GM12878 (cell line): ENCODE results near the gene POU3F4.

ENCODE experiments used
- POLR2A ChIP-seq: IDR thresholded peaks from 2 replicates; pipeline ENCODE4 v1.6.1; 2011; ENCODE audit warnings: low read depth, mild to moderate bottlenecking, low read length
- RAD21 ChIP-seq: IDR thresholded peaks from 2 replicates; pipeline ENCODE4 v1.6.1; 2011; ENCODE audit warnings: mild to moderate bottlenecking, low read depth, low read length, moderate library complexity; ENCODE audit not compliant: insufficient read depth
- TF ChIP-seq, protein P1 (sequence below), 3 experiments: IDR thresholded peaks in 2 of 3; conservative IDR thresholded peaks in 1 of 3; 2 replicates each; pipeline ENCODE4 v1.5.1; 2011; ENCODE audit warnings: low read depth in 3 of 3, low read length in 3 of 3, mild to moderate bottlenecking in 3 of 3, control low read depth in 2 of 3, moderate library complexity in 2 of 3, inconsistent platforms in 1 of 3, mixed read lengths in 1 of 3; ENCODE audit not compliant: control insufficient read depth in 2 of 3, insufficient read depth in 1 of 3; ENCODE audit errors: extremely low read depth in 1 of 3
- TF ChIP-seq, protein P2 (sequence below): IDR thresholded peaks from 2 replicates; pipeline ENCODE4 v1.6.1; 2012; ENCODE audit warnings: low read depth, low read length, improper control_type of control experiment

DNA sequence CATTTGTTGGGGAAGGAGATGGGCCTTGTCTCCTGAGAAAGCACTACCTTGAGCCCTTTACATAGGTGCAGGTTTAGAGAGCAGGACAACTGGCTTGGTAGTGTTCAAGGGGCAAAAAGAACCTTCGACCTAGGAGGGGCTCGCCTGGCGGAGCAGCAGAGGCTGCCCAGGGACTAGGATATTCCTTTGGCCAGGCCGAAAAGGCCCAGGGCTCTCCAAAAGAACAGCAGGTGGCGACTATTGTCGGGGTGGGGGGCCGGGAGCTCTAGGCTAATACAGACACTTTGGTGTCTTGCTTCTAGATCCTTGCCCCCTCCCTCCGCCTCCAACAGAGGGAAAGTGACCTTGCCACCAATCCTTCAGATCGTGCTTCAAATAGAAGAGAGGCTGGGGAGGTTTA is 7.1 kb upstream of the POU3F4 start:
- TF ChIP-seq, protein P1, sequence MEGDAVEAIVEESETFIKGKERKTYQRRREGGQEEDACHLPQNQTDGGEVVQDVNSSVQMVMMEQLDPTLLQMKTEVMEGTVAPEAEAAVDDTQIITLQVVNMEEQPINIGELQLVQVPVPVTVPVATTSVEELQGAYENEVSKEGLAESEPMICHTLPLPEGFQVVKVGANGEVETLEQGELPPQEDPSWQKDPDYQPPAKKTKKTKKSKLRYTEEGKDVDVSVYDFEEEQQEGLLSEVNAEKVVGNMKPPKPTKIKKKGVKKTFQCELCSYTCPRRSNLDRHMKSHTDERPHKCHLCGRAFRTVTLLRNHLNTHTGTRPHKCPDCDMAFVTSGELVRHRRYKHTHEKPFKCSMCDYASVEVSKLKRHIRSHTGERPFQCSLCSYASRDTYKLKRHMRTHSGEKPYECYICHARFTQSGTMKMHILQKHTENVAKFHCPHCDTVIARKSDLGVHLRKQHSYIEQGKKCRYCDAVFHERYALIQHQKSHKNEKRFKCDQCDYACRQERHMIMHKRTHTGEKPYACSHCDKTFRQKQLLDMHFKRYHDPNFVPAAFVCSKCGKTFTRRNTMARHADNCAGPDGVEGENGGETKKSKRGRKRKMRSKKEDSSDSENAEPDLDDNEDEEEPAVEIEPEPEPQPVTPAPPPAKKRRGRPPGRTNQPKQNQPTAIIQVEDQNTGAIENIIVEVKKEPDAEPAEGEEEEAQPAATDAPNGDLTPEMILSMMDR (IDR thresholded peaks at IDR 0.05 in 2 of 3, conservative IDR thresholded peaks at IDR 0.05 in 1 of 3; ENCODE audit: control insufficient read depth in 2 of 3, extremely low read depth in 1 of 3, insufficient read depth in 1 of 3, low read depth in 3 of 3, low read length in 3 of 3): no peak
- TF ChIP-seq, protein P2, sequence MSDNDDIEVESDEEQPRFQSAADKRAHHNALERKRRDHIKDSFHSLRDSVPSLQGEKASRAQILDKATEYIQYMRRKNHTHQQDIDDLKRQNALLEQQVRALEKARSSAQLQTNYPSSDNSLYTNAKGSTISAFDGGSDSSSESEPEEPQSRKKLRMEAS: no peak
- no peak for TF ChIP-seq POLR2A
- no peak for TF ChIP-seq RAD21
